ENCODE data around the gene CIPC.

Gene CIPC

GRCh38 chr14:77086951-77087350 is 11.1 kb upstream of the CIPC start:
- WGBS (ENCODE audit: extremely low coverage, insufficient coverage, low lambda C conversion rate), result no CpG with 5 or more reads among the region's 6 CpGs
- Histone ChIP-seq H3K4me2 (ENCODE audit: low read length) (no peak overlapping the region), H3K4me3 (ENCODE audit: low read length) (no peak overlapping the region), H3K79me2 (ENCODE audit: control insufficient read depth, insufficient read depth, low read length) (no peaks in the 10 kb centered on the region), H4K8ac (ENCODE audit: low read depth, low read length) (no peak overlapping the region), H2AK5ac (ENCODE audit: low read length) (no peak overlapping the region), H2BK120ac (ENCODE audit: low read depth, low read length) (no peak overlapping the region), H3K36me3 (ENCODE audit: control insufficient read depth, insufficient read depth, low read length) (no peaks in the 10 kb centered on the region), H2BK5ac (ENCODE audit: low read length) (no peak overlapping the region), H3K27ac (ENCODE audit: low read depth, low read length) (peak overlapping the region; percentile 56), H3K27me3 (ENCODE audit: insufficient read depth, low read length, poor library complexity) (no peaks in the 10 kb centered on the region), H3K4me1 (ENCODE audit: control insufficient read depth, low read depth, low read length) (peaks cover 15% of the 10 kb centered on the region), H4K5ac (ENCODE audit: low read length) (no peak overlapping the region), H3K9ac (ENCODE audit: low read length) (no peak overlapping the region), H3K18ac (ENCODE audit: low read length) (peak overlapping the region; percentile 45), H2BK15ac (replicated peaks; ENCODE audit: low read depth) (no peak overlapping the region), H3K56ac (ENCODE audit: low read length) (no peak overlapping the region), H3K4ac (ENCODE audit: low read depth, low read length) (peak overlapping the region; percentile 44), H3K23ac (ENCODE audit: low read length) (no peak overlapping the region), H3K79me1 (ENCODE audit: low read length) (no peaks in the 10 kb centered on the region)
- peak; percentile 63 for DNase-seq

- no CpG with 5 or more reads among the region's 3 CpGs for WGBS (ENCODE audit: extremely low coverage, insufficient coverage, low lambda C conversion rate)
- Histone ChIP-seq H3K23ac (ENCODE audit: low read length) (no peak overlapping the region), H2BK15ac (replicated peaks; ENCODE audit: low read depth) (peak overlapping the region; percentile 94), H2AK5ac (ENCODE audit: low read length) (no peak overlapping the region), H3K79me1 (ENCODE audit: low read length) (no peaks in the 10 kb centered on the region), H4K5ac (ENCODE audit: low read length) (no peak overlapping the region), H3K9ac (ENCODE audit: low read length) (no peak overlapping the region), H3K4me1 (ENCODE audit: control insufficient read depth, low read depth, low read length) (peaks cover 15% of the 10 kb centered on the region), H3K36me3 (ENCODE audit: control insufficient read depth, insufficient read depth, low read length) (no peaks in the 10 kb centered on the region), H3K4ac (ENCODE audit: low read depth, low read length) (peak overlapping the region; percentile 75), H3K27me3 (ENCODE audit: insufficient read depth, low read length, poor library complexity) (no peaks in the 10 kb centered on the region), H2BK120ac (ENCODE audit: low read depth, low read length) (peak overlapping the region; percentile 97), H3K4me3 (ENCODE audit: low read length) (no peak overlapping the region), H3K18ac (ENCODE audit: low read length) (peak overlapping the region; percentile 94), H4K8ac (ENCODE audit: low read depth, low read length) (no peak overlapping the region), H3K56ac (ENCODE audit: low read length) (peak overlapping the region; percentile 12), H3K4me2 (ENCODE audit: low read length) (no peak overlapping the region), H2BK5ac (ENCODE audit: low read length) (no peak overlapping the region), H3K27ac (ENCODE audit: low read depth, low read length) (peak overlapping the region; percentile 46), H3K79me2 (ENCODE audit: control insufficient read depth, insufficient read depth, low read length) (no peaks in the 10 kb centered on the region)
- no peak for DNase-seq
Observed at GRCh38 chr14:77087631-77088030, 10.4 kb upstream of the CIPC start.

- H4K5ac ChIP-seq (ENCODE audit: low read length), result no peak overlapping the region
- peak overlapping the region; percentile 94 for H2BK15ac ChIP-seq (replicated peaks; ENCODE audit: low read depth)
- H3K27ac ChIP-seq (ENCODE audit: low read depth, low read length), result peak overlapping the region; percentile 46
- H3K36me3 ChIP-seq (ENCODE audit: control insufficient read depth, insufficient read depth, low read length), result no peaks in the 10 kb centered on the region
- H2BK120ac ChIP-seq (ENCODE audit: low read depth, low read length), result no peak overlapping the region
- WGBS (ENCODE audit: extremely low coverage, insufficient coverage, low lambda C conversion rate), result no CpG with 5 or more reads among the region's 5 CpGs
- no peak overlapping the region for H4K8ac ChIP-seq (ENCODE audit: low read depth, low read length)
- peaks cover 15% of the 10 kb centered on the region for H3K4me1 ChIP-seq (ENCODE audit: control insufficient read depth, low read depth, low read length)
- no peak overlapping the region for H2AK5ac ChIP-seq (ENCODE audit: low read length)
- no peak overlapping the region for H3K4me3 ChIP-seq (ENCODE audit: low read length)
- H3K27me3 ChIP-seq (ENCODE audit: insufficient read depth, low read length, poor library complexity), result no peaks in the 10 kb centered on the region
- no peaks in the 10 kb centered on the region for H3K79me2 ChIP-seq (ENCODE audit: control insufficient read depth, insufficient read depth, low read length)
- no peak overlapping the region for H3K56ac ChIP-seq (ENCODE audit: low read length)
- H3K23ac ChIP-seq (ENCODE audit: low read length), result no peak overlapping the region
- no peak overlapping the region for H3K4ac ChIP-seq (ENCODE audit: low read depth, low read length)
- peak overlapping the region; percentile 94 for H3K18ac ChIP-seq (ENCODE audit: low read length)
- H3K79me1 ChIP-seq (ENCODE audit: low read length), result no peaks in the 10 kb centered on the region
- no peak overlapping the region for H3K4me2 ChIP-seq (ENCODE audit: low read length)
- no peak overlapping the region for H2BK5ac ChIP-seq (ENCODE audit: low read length)
- peak; percentile 99 for DNase-seq
- no peak overlapping the region for H3K9ac ChIP-seq (ENCODE audit: low read length)
Observed at GRCh38 chr14:77088219-77088618, 9.8 kb upstream of the CIPC start.

- Histone ChIP-seq H4K5ac (ENCODE audit: low read length) (no peak overlapping the region), H3K27me3 (ENCODE audit: insufficient read depth, low read length, poor library complexity) (no peaks in the 10 kb centered on the region), H3K56ac (ENCODE audit: low read length) (no peak overlapping the region), H2BK15ac (replicated peaks; ENCODE audit: low read depth) (no peak overlapping the region), H3K79me2 (ENCODE audit: control insufficient read depth, insufficient read depth, low read length) (no peaks in the 10 kb centered on the region), H3K9ac (ENCODE audit: low read length) (no peak overlapping the region), H3K79me1 (ENCODE audit: low read length) (no peaks in the 10 kb centered on the region), H2BK120ac (ENCODE audit: low read depth, low read length) (peak overlapping the region; percentile 61), H3K36me3 (ENCODE audit: control insufficient read depth, insufficient read depth, low read length) (no peaks in the 10 kb centered on the region), H3K4me3 (ENCODE audit: low read length) (no peak overlapping the region), H3K18ac (ENCODE audit: low read length) (no peak overlapping the region), H3K4ac (ENCODE audit: low read depth, low read length) (peak overlapping the region; percentile 83), H4K8ac (ENCODE audit: low read depth, low read length) (no peak overlapping the region), H3K27ac (ENCODE audit: low read depth, low read length) (no peak overlapping the region), H3K4me2 (ENCODE audit: low read length) (peak overlapping the region; percentile 4), H3K23ac (ENCODE audit: low read length) (no peak overlapping the region), H2BK5ac (ENCODE audit: low read length) (no peak overlapping the region), H2AK5ac (ENCODE audit: low read length) (no peak overlapping the region), H3K4me1 (ENCODE audit: control insufficient read depth, low read depth, low read length) (peaks cover 15% of the 10 kb centered on the region)
- no CpG with 5 or more reads among the region's 2 CpGs for WGBS (ENCODE audit: extremely low coverage, insufficient coverage, low lambda C conversion rate)
- DNase-seq, result no peak
Observed at GRCh38 chr14:77088645-77089044, 9.4 kb upstream of the CIPC start.

GRCh38 chr14:77091518-77091917 is 6.5 kb upstream of the CIPC start:
- no peak overlapping the region for H3K4me2 ChIP-seq (ENCODE audit: low read length)
- H3K27me3 ChIP-seq (ENCODE audit: insufficient read depth, low read length, poor library complexity), result no peaks in the 10 kb centered on the region
- no peak overlapping the region for H2BK15ac ChIP-seq (replicated peaks; ENCODE audit: low read depth)
- DNase-seq, result no peak
- H2BK5ac ChIP-seq (ENCODE audit: low read length), result no peak overlapping the region
- H3K9ac ChIP-seq (ENCODE audit: low read length), result no peak overlapping the region
- H3K18ac ChIP-seq (ENCODE audit: low read length), result no peak overlapping the region
- no peaks in the 10 kb centered on the region for H3K36me3 ChIP-seq (ENCODE audit: control insufficient read depth, insufficient read depth, low read length)
- H3K4me3 ChIP-seq (ENCODE audit: low read length), result no peak overlapping the region
- no peak overlapping the region for H2BK120ac ChIP-seq (ENCODE audit: low read depth, low read length)
- H2AK5ac ChIP-seq (ENCODE audit: low read length), result no peak overlapping the region
- H3K27ac ChIP-seq (ENCODE audit: low read depth, low read length), result no peak overlapping the region
- no peak overlapping the region for H4K5ac ChIP-seq (ENCODE audit: low read length)
- no peaks in the 10 kb centered on the region for H3K79me1 ChIP-seq (ENCODE audit: low read length)
- no peak overlapping the region for H4K8ac ChIP-seq (ENCODE audit: low read depth, low read length)
- H3K4ac ChIP-seq (ENCODE audit: low read depth, low read length), result no peak overlapping the region
- no peaks in the 10 kb centered on the region for H3K79me2 ChIP-seq (ENCODE audit: control insufficient read depth, insufficient read depth, low read length)
- no peak overlapping the region for H3K56ac ChIP-seq (ENCODE audit: low read length)
- H3K23ac ChIP-seq (ENCODE audit: low read length), result no peak overlapping the region
- H3K4me1 ChIP-seq (ENCODE audit: control insufficient read depth, low read depth, low read length), result peaks cover 7% of the 10 kb centered on the region

- no peak overlapping the region for H3K4me2 ChIP-seq (ENCODE audit: low read length)
- no peak overlapping the region for H4K5ac ChIP-seq (ENCODE audit: low read length)
- no peak overlapping the region for H3K27ac ChIP-seq (ENCODE audit: low read depth, low read length)
- H3K23ac ChIP-seq (ENCODE audit: low read length), result no peak overlapping the region
- no peak overlapping the region for H3K4me3 ChIP-seq (ENCODE audit: low read length)
- no peak overlapping the region for H3K56ac ChIP-seq (ENCODE audit: low read length)
- no peaks in the 10 kb centered on the region for H3K79me2 ChIP-seq (ENCODE audit: control insufficient read depth, insufficient read depth, low read length)
- H2BK5ac ChIP-seq (ENCODE audit: low read length), result no peak overlapping the region
- H3K36me3 ChIP-seq (ENCODE audit: control insufficient read depth, insufficient read depth, low read length), result no peaks in the 10 kb centered on the region
- no peak overlapping the region for H3K9ac ChIP-seq (ENCODE audit: low read length)
- no peak overlapping the region for H2BK15ac ChIP-seq (replicated peaks; ENCODE audit: low read depth)
- no peak overlapping the region for H4K8ac ChIP-seq (ENCODE audit: low read depth, low read length)
- no peak for DNase-seq
- H2AK5ac ChIP-seq (ENCODE audit: low read length), result no peak overlapping the region
- no peaks in the 10 kb centered on the region for H3K27me3 ChIP-seq (ENCODE audit: insufficient read depth, low read length, poor library complexity)
- no CpG with 5 or more reads among the region's 3 CpGs for WGBS (ENCODE audit: extremely low coverage, insufficient coverage, low lambda C conversion rate)
- H3K79me1 ChIP-seq (ENCODE audit: low read length), result peaks cover 2% of the 10 kb centered on the region
- peaks cover 8% of the 10 kb centered on the region for H3K4me1 ChIP-seq (ENCODE audit: control insufficient read depth, low read depth, low read length)
- H3K4ac ChIP-seq (ENCODE audit: low read depth, low read length), result no peak overlapping the region
- no peak overlapping the region for H2BK120ac ChIP-seq (ENCODE audit: low read depth, low read length)
- no peak overlapping the region for H3K18ac ChIP-seq (ENCODE audit: low read length)
Observed at GRCh38 chr14:77092676-77093075, 5.4 kb upstream of the CIPC start.

All from mesendoderm (in vitro differentiated cells).